ENCODE measurements around the gene NAA16.

DNA sequence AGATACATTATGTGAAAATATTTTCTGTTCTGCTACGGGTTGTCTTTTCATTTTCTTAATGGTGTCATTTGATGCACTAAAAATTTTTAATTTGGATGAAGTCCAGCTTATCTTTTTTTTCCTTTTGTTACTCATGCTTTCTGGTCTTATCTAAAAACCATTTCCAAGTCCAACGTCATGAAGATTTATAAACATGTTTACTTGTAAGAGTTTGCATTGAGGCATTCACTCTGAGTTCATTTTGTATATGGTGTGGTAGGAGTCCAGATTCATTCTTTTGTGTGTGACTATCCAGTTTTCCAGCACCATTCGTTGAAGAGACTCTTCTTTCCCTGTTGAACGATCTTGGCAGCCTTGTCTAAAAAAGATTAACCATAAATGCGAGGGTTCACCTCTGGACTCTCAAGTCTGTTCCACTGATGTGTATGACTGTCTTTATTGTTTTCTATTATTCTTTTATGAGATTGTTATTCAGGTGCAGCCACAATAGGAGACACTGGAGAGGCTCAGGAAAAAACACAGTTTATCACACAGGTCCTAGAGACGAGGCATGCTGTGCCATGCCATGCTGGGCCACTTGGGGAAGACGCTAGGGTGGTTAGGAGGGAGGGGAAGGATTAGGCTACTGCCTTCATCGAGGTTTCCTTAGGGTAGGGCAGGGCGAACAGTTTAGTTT lies 35.0 kb downstream of the NAA16 start:
- TF ChIP-seq POLR2A (IDR thresholded peaks at IDR 0.05; ENCODE audit: low read length) (peak; percentile 23), GATA1 (IDR thresholded peaks at IDR 0.05; ENCODE audit: low read depth, low read length) (no peak)
